Bone marrow (tissue), 2 donors: ENCODE measurements around the gene GHR.
"Not testable (repeated sequence)": the region's sequence is repeated elsewhere in the genome, so short reads cannot be mapped to it uniquely, and the experiment has no call there.

Source experiments
- DNase-seq, 2 donors: peaks; one replicate each; lab custom pipeline; 2025; lab: John Stamatoyannopoulos, UW

Gene GHR

GRCh38 chr5:42645138-42645537 is 221.9 kb downstream of the GHR start:
- DNase-seq, result no peak

- no peak for DNase-seq
These were observed 224.8 kb downstream of the GHR start for GRCh38 chr5:42648036-42648435.

GRCh38 chr5:42648915-42649314 is 225.7 kb downstream of the GHR start:
- no peak for DNase-seq

- no peak for DNase-seq
These were observed 226.8 kb downstream of the GHR start for GRCh38 chr5:42650084-42650483.

- no peak for DNase-seq
These were observed 230.5 kb downstream of the GHR start for GRCh38 chr5:42653705-42654104.

GRCh38 chr5:42654645-42655044 is 231.4 kb downstream of the GHR start:
- DNase-seq, result no peak

- no peak for DNase-seq
These were observed 232.9 kb downstream of the GHR start for GRCh38 chr5:42655982-42656650.

GRCh38 chr5:42656651-42657015 is 233.4 kb downstream of the GHR start:
- no peak for DNase-seq

GRCh38 chr5:42659869-42660268 is 236.6 kb downstream of the GHR start:
- DNase-seq, result not testable (repeated sequence)

GRCh38 chr5:42665857-42666256 is 242.6 kb downstream of the GHR start:
- DNase-seq, result no peak

GRCh38 chr5:42666869-42667268 is 243.6 kb downstream of the GHR start:
- no peak for DNase-seq

- no peak for DNase-seq
These were observed 245.0 kb downstream of the GHR start for GRCh38 chr5:42668254-42668653.

- DNase-seq, result no peak
These were observed 249.7 kb downstream of the GHR start for GRCh38 chr5:42672925-42673324.

- no peak for DNase-seq
These were observed 252.4 kb downstream of the GHR start for GRCh38 chr5:42675602-42676001.

GRCh38 chr5:42676362-42676761 is 253.1 kb downstream of the GHR start:
- no peak for DNase-seq

GRCh38 chr5:42677156-42677842 is 254.1 kb downstream of the GHR start:
- DNase-seq, result no peak

- no peak for DNase-seq
These were observed 256.8 kb downstream of the GHR start for GRCh38 chr5:42680046-42680445.

- DNase-seq, result not testable (repeated sequence)
These were observed 261.8 kb downstream of the GHR start for GRCh38 chr5:42685078-42685477.

GRCh38 chr5:42689391-42689790 is 266.2 kb downstream of the GHR start:
- no peak for DNase-seq

GRCh38 chr5:42691413-42691937 is 268.2 kb downstream of the GHR start:
- no peak for DNase-seq

- DNase-seq, result no peak
These were observed 278.3 kb downstream of the GHR start for GRCh38 chr5:42701351-42702059.

- no peak for DNase-seq
These were observed 280.0 kb downstream of the GHR start for GRCh38 chr5:42703238-42703637.

- no peak for DNase-seq
These were observed 292.5 kb downstream of the GHR start for GRCh38 chr5:42715785-42716184.
